GM19043 (cell line): Measurements from ENCODE around the gene SOX8.

ENCODE experiments used
- ATAC-seq: cut with Tn5 transposase; IDR thresholded peaks from one replicate; pipeline ENCODE4 v1.9.1; 2021; ENCODE audit warnings: low read depth; ENCODE audit not compliant: unreplicated experiment

The SOX8 gene

DNA sequence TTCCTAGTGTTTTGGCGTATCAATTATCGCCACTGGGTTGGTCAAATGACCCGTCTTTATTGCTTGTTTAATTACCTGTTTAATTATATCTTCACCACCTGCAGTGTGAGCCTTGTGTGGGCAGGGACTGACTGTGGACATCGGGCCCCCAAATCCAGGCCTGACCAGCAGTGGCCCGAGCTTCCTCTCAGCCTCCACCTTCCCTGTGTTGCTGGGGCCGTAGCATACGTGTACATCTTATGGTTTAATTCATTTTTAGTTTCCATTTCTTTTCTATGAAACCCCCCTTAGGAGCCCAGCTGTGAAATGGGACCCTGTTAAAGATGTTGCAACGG lies 9.6 kb upstream of the SOX8 start:
- ATAC-seq, result no peak

- no peak for ATAC-seq
Measured at GRCh38 chr16:972316-973002, 9.1 kb upstream of the SOX8 start.

DNA sequence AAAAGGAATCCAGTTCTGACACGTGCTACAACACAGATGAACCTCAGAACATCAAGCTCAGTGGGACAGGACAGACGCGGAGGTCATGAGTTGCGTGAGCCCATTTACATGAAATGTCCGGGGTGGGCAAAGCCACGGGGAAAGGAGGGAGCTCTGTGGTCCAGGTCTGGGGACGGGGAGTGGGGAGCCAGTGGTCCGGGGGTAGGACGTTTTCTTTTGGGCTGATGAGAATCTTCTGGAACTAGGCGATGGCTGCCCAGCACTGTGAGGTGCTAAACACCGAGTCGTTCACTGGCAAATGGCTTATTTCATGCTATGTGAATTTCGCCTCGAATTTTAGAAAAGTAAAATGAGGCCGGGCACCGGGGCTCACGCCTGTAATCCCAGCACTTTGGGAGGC lies 8.2 kb upstream of the SOX8 start:
- ATAC-seq, result no peak

- ATAC-seq, result no peak
Measured at GRCh38 chr16:974001-974601, 7.5 kb upstream of the SOX8 start.

DNA sequence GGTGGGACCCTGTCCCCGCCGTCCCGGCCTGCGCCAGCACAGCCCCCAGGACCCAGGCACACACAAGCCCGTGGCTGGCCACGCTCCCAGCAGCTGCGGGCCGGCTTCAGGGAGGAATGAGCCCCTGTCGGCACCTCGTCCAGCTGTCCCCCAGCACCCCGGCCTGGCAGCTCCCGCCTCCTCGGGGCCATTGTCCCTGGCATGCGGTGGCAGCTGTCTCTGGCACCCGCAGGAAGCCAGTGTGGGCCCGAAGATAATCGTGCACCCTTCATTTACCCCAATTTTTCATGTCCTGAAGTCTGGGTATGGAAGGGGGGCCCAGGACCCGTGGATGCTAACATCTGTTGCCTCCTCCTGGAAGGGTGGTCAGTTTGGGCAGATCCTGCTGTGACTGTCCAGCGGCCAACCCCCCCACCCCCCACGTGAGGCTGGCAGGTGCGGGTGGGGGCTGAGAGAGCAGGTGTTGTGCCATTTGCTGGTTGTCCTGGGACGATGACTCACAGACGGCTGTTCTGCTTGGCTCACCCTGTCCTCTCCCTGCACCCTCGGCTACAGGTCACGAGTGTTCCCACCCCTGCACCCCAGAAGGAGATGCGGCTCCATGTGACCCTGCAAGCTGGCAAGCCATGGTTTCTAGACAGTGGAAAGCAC lies 6.8 kb upstream of the SOX8 start:
- no peak for ATAC-seq

DNA sequence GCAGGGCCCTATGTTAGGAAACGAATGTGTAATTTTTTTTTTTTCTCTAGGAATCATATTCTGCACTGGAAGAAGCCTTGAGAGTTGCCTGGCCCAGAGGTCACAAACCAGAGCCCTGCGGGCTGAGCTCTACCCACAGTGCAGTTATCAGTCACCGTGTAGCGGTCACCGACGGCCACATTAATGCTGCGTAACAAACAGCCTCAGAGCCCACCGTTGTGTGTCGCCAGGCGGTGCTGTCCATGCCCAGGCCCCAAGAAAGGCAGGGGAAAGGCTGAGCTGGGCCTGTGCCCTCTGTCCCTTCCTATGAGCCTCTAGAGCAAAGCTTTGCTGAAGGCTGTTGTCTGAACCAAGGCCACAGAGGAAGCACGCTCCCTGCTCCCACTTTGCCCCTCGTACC lies 6.3 kb upstream of the SOX8 start:
- no peak for ATAC-seq

DNA sequence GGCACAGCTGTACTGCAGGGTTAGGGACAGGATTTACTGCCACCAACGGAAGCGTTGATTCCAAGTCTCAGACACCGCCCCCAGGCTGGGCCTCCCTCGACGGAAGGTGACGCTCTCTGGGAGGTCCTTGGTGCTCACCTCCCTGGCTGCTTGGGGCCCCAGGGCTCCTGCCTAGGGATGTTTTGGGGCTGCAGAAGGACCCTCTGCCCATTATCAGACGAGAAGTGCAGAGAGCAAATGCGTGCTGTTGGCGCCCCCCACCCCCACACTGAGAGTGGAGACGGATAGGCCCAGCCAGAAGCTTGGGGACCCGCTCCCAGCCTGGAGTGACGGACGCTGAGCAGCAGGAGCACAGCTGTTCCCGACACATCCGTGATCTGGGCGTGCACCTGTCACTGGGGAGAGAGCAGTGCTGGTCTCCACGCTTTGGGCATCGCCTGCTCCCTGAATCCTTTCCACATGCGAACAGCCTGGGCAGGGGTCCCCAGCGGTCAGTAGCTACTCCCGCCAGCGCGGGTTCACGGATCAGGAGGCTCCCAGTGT lies 5.1 kb upstream of the SOX8 start:
- ATAC-seq, result no peak

- ATAC-seq, result no peak
Measured at GRCh38 chr16:977081-977701, 4.4 kb upstream of the SOX8 start.

DNA sequence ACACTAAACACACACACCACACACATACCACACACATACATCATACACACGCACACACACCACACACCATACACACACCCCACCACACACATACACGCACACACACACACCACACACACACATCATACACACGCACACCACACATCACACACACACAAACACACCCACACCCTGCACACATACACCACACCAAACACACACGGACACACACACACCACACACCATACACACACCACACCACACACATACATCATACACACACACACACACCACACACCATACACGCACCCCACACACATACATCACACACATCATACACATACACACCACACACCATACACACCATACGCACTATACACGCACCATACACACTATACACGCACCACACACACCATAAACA lies 3.7 kb upstream of the SOX8 start:
- no peak for ATAC-seq

DNA sequence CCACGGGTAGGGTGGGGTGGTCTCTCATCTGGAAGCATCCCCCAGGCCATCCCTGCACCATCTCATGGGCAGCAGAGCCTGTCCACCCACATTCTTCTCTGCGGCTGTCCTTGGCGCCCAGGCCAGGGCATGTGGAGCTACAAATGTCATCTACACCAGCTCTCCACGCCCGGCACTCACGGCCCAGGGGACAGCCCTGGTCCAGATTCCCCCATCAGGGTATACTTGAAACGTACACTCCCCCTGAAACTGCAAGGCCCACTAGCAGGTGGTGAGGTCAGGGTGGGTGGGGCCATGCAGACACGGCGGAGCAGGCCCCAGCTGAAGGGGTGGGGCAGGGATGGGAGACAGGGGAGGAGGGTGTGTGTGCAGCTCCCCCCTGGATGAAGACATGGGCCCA lies 3.2 kb upstream of the SOX8 start:
- ATAC-seq, result no peak

DNA sequence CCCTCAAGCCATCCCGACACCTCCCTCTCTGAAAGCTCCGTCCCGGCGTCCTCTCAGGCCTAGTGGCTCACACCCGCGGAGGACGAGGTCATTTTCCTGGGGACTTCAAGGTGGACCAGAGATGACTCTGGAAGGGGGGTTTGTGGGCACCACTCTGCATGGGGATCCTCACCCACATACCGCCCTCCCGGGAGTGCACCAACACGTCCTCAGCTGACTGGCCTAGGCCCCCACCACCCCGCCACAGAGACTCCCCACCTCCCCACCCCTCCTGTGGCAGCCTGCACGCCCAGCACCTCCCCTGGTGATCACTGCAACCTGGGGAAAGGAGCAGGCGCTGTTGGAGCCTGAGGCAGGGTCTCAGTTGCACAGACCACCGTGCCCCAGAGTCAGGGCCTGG lies 2.4 kb upstream of the SOX8 start:
- no peak for ATAC-seq

DNA sequence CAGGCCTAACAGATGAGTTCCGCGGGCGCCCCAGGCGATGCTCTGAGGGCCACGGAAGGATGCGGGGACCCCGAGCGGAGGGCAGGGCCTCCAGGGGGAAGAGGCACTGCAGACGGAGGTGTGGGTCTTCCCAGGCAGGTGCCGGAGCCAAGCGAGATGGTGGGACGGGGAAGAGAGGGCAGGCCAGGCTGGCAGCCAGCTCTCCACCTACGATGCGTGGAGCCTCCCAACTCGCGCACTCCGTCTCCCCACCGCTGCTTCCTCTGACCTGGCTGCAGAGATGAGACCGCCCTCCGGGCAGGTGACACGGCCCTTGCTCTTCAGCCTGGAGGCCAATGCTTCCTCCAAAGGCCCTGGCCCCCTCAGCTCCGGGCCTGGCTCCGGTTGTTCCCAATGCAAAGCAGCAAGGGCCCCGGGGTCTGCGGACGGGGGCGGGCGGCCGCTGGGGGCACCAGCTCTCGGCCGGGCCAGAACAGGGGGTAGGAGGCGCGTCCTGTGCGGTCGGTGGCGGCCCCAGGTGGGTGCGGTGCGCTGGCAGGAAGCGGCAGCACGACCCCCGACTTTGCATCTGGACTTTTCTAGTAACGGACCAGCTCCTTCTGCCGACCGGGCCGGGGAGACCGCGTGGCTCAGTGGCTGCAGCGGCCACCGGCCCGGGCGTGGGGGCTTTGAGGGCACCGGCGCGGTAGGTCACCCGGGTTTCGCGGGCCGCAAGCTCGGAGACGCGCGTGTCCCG lies 1.5 kb upstream of the SOX8 start:
- ATAC-seq, result no peak

DNA sequence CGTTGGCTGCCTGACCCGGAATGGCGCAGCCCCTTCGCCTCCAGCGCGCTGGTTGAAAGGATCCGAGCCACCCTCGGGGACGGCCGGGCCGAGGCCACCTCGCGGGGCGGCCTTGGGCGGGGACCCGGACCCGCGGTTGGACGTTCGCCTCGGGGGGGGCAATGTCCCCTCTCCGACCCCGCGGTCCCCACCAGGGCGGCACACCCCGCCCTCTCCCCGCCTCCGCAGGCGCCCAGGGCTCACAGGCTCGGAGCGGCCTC lies 1.0 kb upstream of the SOX8 start:
- no peak for ATAC-seq

DNA sequence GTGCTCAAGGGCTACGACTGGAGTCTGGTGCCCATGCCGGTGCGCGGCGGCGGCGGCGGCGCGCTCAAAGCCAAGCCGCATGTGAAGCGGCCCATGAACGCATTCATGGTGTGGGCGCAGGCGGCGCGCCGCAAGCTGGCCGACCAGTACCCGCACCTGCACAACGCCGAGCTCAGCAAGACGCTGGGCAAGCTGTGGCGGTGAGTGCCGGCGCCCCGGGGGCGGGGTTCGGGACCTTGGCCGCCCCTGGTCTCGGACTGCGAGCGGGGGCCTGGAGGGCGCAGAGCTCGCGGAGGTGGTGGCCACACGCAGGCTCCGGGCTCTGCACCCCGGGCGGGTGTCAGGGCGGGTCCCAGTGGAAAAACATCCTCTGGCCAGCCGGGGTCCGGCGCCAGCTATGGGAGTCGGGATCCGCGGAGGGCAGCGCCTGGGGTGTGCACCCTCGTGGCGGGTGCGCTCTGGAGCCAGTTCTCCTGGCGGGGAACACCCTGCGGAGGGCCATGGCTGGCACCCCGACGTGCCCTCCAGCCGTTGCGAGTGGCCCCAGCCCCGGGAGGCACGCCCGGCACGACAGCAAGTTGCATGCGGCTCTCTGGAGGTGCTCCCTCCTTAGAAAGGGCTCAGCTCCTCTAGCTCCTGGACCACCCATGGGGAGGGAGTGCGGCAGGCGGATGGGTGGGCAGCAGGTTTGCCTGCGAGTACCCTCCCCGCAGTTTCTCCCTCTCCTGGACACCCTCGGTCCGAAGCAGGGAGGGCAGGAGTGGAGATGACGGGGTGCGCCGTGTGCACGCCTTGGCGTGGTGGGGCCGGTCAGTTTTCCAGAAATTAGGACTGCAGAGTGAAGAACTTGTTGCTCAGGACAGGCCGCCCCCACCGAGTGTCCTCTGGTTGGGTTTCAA lies 824 bp downstream of the SOX8 start:
- no peak for ATAC-seq

GRCh38 chr16:983044-984030 lies 1.8 kb downstream of the SOX8 start:
- no peak for ATAC-seq

DNA sequence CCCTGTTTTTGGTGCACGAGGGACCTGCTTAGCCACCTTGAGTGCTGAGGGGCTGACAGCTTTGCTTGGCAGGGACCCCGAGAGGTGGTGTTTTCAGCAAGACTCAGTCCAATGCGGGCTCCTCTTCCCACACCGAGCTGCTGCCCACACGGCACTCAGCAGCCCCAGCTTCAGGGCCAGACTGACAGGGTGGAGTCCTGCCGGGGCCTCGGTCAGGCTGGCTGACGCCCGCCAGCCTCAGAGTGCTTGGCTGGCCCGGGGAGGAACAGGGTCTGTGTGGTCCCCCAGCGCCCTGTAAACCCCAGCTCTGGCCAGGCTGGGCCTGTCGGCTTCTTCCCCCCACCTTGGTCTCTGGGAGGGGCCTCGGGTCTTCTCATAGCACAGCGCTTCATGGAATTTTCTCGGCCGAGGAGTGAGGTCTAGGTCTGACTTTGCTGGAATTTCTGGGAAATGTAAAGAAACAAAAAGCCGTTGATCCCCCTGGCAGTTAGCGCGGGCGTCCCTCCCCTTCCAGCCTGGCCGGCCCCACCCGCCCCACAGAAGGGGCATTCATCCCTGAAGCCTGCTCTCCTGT lies 2.6 kb downstream of the SOX8 start:
- ATAC-seq, result no peak

GRCh38 chr16:984736-985636 lies 3.4 kb downstream of the SOX8 start:
- no peak for ATAC-seq
